Erythroblast (primary cell): ENCODE measurements around the gene EIF4A3.

Experiments used
- GATA1 ChIP-seq: IDR thresholded peaks from 2 replicates; pipeline ENCODE4 v1.6.1; 2011; ENCODE audit warnings: low read depth, mild to moderate bottlenecking, control low read depth, low read length, moderate library complexity
- POLR2A ChIP-seq: IDR thresholded peaks from 2 replicates; pipeline ENCODE4 v1.6.1; 2011; ENCODE audit warnings: mild to moderate bottlenecking, low read length

GRCh38 chr17:80116276-80116920 is 30.5 kb downstream of the EIF4A3 start:
- TF ChIP-seq POLR2A: no peak
- TF ChIP-seq GATA1: no peak
